Activated CD4-positive, alpha-beta T cell treated with anti-CD3 and anti-CD28 coated beads, Interleukin-2, amount 50 U/mL, for 16 hours (primary cell): Measurements from ENCODE around the gene IMPA2.
"Not testable (repeated sequence)": the region's sequence is repeated elsewhere in the genome, so short reads cannot be mapped to it uniquely, and the experiment has no call there.

Experiments used
- DNase-seq: peaks from one replicate; pipeline ENCODE4 v3.0.0-alpha.2; 2020

IMPA2 gene

GRCh38 chr18:12031181-12031580, 49.9 kb downstream of the IMPA2 start:
- DNase-seq: no peak

DNA sequence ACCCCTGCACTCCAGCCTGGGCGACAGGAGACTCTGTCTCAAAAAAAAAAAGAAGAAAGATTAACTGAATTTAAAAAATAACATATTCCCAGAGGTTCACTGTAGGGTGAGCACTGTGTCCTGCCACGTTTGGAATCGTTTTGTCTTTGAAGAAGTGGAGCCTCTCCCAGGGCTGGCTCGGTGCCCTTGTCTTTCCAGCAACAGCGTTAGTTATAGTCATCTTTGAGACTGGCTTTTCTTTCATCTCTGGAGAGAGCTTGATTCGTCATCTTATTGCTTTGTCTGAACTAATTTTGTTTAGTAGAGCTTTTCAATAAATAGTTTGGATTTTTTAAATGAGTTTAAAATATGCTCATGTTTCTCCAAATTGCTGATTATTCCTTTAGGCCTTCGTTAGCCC, 50.5 kb downstream of the IMPA2 start:
- no peak for DNase-seq

DNA sequence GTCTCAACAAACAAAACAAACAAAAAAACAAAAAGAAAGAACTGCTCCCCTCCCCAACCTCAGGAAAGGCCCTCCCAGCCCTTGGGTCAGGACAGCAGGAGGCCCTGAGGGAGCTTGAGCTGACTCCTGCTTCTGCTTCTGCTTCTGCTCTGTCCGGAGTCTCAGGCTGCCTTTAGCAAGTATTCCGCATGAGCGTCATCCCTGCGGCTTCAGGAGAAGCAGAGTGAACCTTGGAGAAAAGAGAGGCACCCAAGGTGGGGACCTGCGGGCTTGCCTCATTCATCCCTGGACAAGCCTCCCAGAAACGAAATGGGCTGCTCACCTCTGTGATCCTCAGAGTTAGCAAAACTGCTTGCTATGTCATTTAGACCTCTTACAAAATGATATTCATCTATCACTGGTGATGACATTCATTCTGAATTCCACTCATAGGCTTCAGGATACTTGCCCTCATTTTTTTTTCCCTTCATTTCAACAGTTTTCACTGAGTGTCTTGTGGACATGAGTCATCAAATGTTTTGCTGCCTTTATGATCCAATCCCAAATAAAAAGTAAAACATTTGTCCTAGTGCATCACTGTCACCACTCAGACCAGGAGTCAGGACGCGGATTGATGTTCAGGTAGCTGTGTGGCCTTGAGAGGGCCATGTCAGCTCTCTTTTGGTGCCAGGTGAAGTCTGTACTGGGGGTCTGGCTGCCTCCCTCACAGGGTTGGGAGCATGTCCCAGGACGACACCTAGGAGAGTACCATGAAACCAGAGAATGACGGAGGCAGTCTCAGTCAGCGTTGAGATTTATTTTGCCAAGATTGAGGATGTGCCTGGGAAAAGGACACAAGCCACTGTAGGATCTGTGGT, 51.7 kb downstream of the IMPA2 start:
- DNase-seq: no peak

GRCh38 chr18:12033643-12034025, 52.3 kb downstream of the IMPA2 start:
- DNase-seq: no peak

DNA sequence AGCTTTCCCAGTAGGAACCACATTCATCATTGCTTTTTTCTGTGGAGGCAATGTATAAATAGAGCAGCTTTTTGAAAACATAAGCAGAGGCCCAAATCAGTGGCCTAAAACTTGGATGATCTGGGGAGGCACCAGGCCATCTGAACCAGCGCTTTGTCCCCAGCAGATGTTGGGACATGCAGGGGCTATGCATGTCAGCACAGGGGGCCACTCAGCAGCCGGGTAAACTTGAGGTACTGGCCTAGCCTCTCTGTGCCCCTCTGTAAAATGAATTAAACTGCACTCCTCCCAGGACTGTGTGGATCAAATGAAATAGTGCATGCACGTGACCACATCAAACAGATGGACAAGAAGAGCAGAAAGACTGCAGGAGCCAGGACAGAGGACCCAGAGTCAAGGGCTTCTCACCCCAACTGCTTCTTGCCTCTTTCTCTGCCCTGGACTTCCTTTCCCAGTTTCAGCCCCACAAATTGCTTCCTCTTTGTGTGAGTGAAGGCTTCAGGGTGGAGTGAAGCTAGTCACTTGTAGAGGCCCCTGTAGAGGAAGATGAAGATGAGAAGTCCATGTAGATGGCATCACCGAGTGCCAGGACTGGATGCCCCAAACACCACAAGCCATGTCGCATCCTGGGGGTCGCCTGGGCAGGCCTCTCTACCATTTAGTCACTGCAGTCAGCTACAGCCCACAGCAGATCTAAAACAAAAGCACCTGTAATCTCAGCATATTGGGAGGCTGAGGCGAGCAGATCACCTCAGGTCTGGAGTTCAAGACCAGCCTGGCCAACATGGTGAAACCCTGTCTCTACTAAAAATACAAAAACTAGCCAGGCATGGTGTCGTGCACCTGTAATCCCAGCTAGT, 53.2 kb downstream of the IMPA2 start:
- DNase-seq: no peak

- DNase-seq: no peak
Measured at GRCh38 chr18:12035481-12035880, 54.2 kb downstream of the IMPA2 start.

DNA sequence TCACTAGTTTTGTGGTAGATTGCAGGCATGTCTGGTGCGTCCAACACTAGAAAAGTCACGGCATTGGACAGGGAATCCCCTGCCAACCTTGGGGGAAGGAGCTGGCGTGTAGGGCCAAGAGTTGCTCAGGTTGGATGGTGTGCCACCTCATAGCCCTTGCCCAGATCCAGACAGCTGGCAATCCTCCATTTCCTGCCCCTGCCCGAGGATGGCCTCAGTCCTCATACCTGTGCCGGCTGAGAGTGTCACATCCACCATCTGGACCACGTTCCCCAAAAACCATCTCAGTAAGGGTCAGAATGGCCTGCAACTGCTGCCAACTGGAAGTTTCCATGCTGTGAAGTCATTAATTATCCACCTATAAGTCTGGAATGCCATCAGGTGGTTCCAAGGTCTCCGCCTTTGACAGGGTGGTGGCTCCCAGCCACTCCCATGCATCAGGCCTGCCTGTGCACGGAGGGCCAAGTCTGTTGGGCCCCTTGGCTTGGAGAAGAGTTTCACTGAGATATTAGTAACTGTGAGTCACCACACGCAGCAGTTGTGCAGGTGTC, 55.0 kb downstream of the IMPA2 start:
- DNase-seq: no peak

- no peak for DNase-seq
Measured at GRCh38 chr18:12038082-12038638, 56.9 kb downstream of the IMPA2 start.

- peak; percentile 79 for DNase-seq
Measured at GRCh38 chr18:12038639-12039539, 57.6 kb downstream of the IMPA2 start.

GRCh38 chr18:12039540-12039930, 58.2 kb downstream of the IMPA2 start:
- DNase-seq: not testable (repeated sequence)

- peak; percentile 77 for DNase-seq
Measured at GRCh38 chr18:12041561-12041960, 60.3 kb downstream of the IMPA2 start.

GRCh38 chr18:12043811-12044210, 62.5 kb downstream of the IMPA2 start:
- no peak for DNase-seq

GRCh38 chr18:12044591-12044990, 63.3 kb downstream of the IMPA2 start:
- no peak for DNase-seq

DNA sequence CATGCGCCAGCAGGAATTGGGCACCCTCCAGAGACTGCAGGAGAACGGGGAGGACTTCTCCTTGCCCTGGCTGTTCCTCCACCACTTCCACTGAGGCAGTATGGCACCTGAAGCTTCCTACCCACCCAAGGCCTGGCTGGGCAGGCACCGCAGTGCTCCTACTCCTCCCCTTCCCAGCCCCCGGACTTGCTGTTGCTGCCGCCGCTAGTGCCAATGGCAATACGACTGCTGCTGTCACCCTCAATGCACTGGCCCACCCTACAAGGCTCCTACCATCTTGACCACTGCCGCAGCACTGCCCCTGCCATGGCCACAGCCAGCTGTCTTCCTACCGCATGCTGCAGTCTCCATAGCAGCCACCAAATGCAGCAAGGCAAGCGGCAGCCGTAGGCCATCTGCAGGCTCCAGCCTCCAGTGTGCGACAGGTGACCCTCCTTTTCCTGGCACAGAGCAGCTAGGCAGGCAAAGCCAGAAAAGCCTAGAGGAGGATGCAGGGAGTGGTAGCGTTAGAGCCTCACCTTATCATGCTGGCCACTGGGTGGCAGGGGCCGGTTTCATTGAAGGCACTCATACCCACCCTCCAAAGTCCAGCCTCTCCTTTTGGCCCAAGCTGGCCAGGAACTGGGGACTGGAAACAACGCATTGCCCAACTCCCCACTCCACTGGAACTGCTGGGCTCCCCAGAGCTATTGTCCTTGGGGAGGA, 64.9 kb downstream of the IMPA2 start:
- DNase-seq: no peak

GRCh38 chr18:12046751-12047335, 65.5 kb downstream of the IMPA2 start:
- no peak for DNase-seq

DNA sequence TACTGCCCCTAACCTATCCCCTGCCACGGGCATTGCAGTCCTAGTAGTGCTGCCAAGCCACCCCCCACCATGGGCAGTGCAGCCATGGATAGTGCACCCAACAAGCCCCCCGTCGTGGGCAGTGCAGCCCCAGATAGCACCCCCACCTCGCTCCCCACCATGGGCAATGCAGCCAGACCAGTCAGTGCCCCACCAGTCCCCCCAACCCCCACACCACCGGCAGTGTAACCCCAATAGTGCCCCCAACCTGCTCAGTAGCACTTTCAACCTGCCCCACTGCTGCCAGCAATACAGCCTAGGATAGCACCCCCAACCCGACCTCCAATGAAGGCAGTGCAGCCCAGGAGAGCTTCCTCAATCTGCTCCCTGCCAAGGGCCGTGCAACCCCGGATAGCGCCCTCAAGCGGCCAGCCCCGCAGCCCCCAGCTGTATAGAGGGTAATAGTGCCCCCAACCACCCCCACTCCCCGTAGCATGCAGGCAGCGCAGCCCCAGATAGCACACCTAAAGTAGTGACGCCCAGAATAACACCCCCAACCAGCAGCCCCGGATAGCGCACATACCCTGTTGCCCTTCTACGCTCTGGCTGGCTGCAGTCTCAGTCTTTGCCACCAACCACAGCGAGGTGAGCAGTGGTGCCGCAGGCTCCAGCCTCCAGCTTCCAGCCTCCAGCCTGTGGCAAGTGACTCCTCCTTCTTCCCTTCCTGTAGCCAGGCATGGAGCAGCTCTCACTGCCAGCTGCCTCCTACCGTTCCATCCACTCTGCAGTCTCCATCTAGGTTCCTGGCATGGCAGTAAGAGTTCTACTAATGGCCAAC, 66.9 kb downstream of the IMPA2 start:
- DNase-seq: no peak

DNA sequence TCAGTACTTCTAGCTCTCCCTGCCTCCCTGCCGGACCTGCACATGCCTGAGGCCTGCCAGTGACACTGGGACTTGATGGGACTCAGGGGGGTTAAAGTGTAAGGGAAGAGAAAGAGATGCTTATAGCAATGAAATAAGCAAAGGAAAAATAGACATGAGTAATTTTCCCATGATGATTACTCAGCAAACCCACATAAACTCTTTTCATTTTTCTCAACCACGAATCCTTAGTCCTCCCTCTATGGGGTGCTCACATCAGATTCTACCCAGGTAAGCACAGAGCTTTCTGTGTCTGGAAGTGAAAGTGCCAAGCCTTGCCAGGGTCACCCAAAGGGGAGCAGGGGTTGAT, 67.5 kb downstream of the IMPA2 start:
- peak; percentile 10 for DNase-seq

GRCh38 chr18:12049978-12050811, 68.9 kb downstream of the IMPA2 start:
- no peak for DNase-seq

GRCh38 chr18:12052866-12053265, 71.6 kb downstream of the IMPA2 start:
- DNase-seq: no peak

DNA sequence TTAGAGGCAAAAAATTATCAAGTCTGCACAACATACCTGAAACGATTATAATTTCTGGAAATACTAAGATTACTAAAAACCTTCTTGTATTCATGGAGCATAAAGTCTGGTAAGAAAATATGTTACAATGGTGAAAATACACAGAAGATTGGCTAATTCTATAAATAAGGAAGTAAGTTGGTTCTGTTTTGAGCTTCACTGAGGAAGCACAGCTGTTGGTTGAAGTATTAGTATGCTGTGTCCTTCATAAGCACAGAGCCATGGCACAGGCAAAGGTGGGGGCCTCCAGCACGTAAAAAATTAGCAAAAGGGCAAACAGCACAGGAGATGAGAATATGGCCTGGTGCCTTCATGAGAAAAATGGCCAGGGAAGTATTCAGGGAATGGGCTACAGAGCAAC, 72.0 kb downstream of the IMPA2 start:
- DNase-seq: no peak
